Left lung (tissue), 10 donors: Measurements from ENCODE around the gene EFCAB8. TPM values are rescaled to one million over a fixed set of nuclear protein-coding genes. Genes with fewer than 3 reads are reported as not detected.

Source experiments
- ATAC-seq: fragments of 200-7000 bp; cut with Tn5 transposase; one replicate; pipeline ENCODE4 v1.9.1; 2020; ENCODE audit warnings: moderate library complexity
- DNase-seq, 4 donors: peaks; one replicate each; pipeline ENCODE4 v3.0.0-alpha.2; 2013 to 2020
- H3K27ac ChIP-seq, 2 donors: fragments of 200-600 bp; sonication (generic) in 1 of 2; one replicate each; pipeline versions ENCODE4 v1.5.0 to v1.8.0; 2020 to 2021
- H3K27me3 ChIP-seq, 2 donors: fragments of 200-600 bp; sonication (generic) in 1 of 2; one replicate each; pipeline versions ENCODE4 v1.5.0 to v1.8.0; 2020 to 2021
- H3K36me3 ChIP-seq, 2 donors: fragments of 200-600 bp; sonication (generic) in 1 of 2; one replicate each; pipeline versions ENCODE4 v1.5.0 to v1.8.0; 2020 to 2021
- H3K4me1 ChIP-seq, 2 donors: fragments of 200-600 bp; one replicate each; pipeline ENCODE4 v1.8.0; 2021
- H3K4me3 ChIP-seq, 2 donors: fragments of 200-600 bp; sonication (generic) in 1 of 2; one replicate each; pipeline versions ENCODE4 v1.5.0 to v1.8.0; 2020 to 2021; ENCODE audit warnings: mild to moderate bottlenecking in 1 of 2
- H3K9me3 ChIP-seq, 2 donors: fragments of 200-600 bp; sonication (generic) in 1 of 2; one replicate each; pipeline versions ENCODE4 v1.5.0 to v1.8.0; 2020 to 2021
- CTCF ChIP-seq, 2 donors: fragments of 200-600 bp; sonication (generic) in 1 of 2; IDR thresholded peaks; one replicate each; pipeline versions ENCODE4 v1.5.0 to v1.8.0; 2021; ENCODE audit warnings: antibody characterized with exemption in 2 of 2
- intact Hi-C, 2 donors: fragments of 100-400 bp; cut with DNase I; formaldehyde crosslinking; loops; one replicate each; pipeline versions ENCODE4 v1.11.2 to v1.14.2; 2022
- polyA plus RNA-seq, 6 donors: library from polyadenylated mRNA; unstranded; fragments of 120-200 nt; gene quantifications; one replicate each; pipeline ENCODE4 v1.2.1, GENCODE V29; 2013; ENCODE audit not compliant: insufficient read length in 6 of 6
- total RNA-seq, 2 donors: library from RNA; stranded (reverse); fragmentation: NEBNext Ultra II Directional; extraction: Animal tissue kit (Norgen Biotek cat#: 25700); gene quantifications; one replicate each; pipeline ENCODE4 v1.2.1, GENCODE V29; 2021
- donor health status: DM: no; HTN: yes; CAD: no.
- donor health status: DM: no; HTN: no; CAD: no.

The EFCAB8 gene
- total and polyA plus RNA-seq, 8 donors: 0.07 to 1.0 (median 0.15) TPM; not detected in 1

GRCh38 chr20:32914031-32914430 is 55.3 kb downstream of the EFCAB8 start:
- H3K9me3 ChIP-seq: peaks cover 5 to 22% of the 10 kb centered on the region in 2 donors
- H3K36me3 ChIP-seq: no peaks in the 10 kb centered on the region
- H3K4me1 ChIP-seq: no peaks in the 10 kb centered on the region
- H3K27ac ChIP-seq: no peak overlapping the region
- no peak for DNase-seq
- H3K27me3 ChIP-seq: no peaks in the 10 kb centered on the region
- intact Hi-C loops: no loop called here
- ATAC-seq: no peak
- no peak overlapping the region for H3K4me3 ChIP-seq
- TF ChIP-seq CTCF (IDR thresholded peaks at IDR 0.05): no peak

- DNase-seq (no peak), ATAC-seq (no peak)
- TF ChIP-seq CTCF (IDR thresholded peaks at IDR 0.05): no peak
- Histone ChIP-seq H3K9me3 (peaks cover 5 to 22% of the 10 kb centered on the region in 2 donors), H3K27ac (no peak overlapping the region), H3K4me1 (no peaks in the 10 kb centered on the region), H3K27me3 (no peaks in the 10 kb centered on the region), H3K36me3 (no peaks in the 10 kb centered on the region), H3K4me3 (no peak overlapping the region)
- intact Hi-C loops: no loop called here
These were observed 58.6 kb downstream of the EFCAB8 start for GRCh38 chr20:32917191-32917950.

GRCh38 chr20:32918296-32918695 is 59.6 kb downstream of the EFCAB8 start:
- DNase-seq (no peak), ATAC-seq (no peak)
- peaks cover 5 to 22% of the 10 kb centered on the region in 2 donors for H3K9me3 ChIP-seq
- H3K36me3 ChIP-seq: no peaks in the 10 kb centered on the region
- H3K4me3 ChIP-seq: no peak overlapping the region
- H3K27me3 ChIP-seq: no peaks in the 10 kb centered on the region
- intact Hi-C loops: no loop called here
- no peak overlapping the region for H3K27ac ChIP-seq
- H3K4me1 ChIP-seq: no peaks in the 10 kb centered on the region
- TF ChIP-seq CTCF (IDR thresholded peaks at IDR 0.05): no peak

GRCh38 chr20:32918751-32919150 is 60.0 kb downstream of the EFCAB8 start:
- Histone ChIP-seq H3K27me3 (no peaks in the 10 kb centered on the region), H3K9me3 (peaks cover 5 to 22% of the 10 kb centered on the region in 2 donors), H3K4me3 (no peak overlapping the region), H3K36me3 (no peaks in the 10 kb centered on the region), H3K4me1 (no peaks in the 10 kb centered on the region), H3K27ac (no peak overlapping the region)
- DNase-seq (no peak), ATAC-seq (no peak)
- TF ChIP-seq CTCF (IDR thresholded peaks at IDR 0.05): no peak
- intact Hi-C loops: no loop called here

- Histone ChIP-seq H3K9me3 (peaks cover 5 to 17% of the 10 kb centered on the region in 2 donors), H3K27me3 (no peaks in the 10 kb centered on the region), H3K36me3 (no peaks in the 10 kb centered on the region), H3K4me3 (no peak overlapping the region), H3K4me1 (no peaks in the 10 kb centered on the region), H3K27ac (no peak overlapping the region)
- TF ChIP-seq CTCF (IDR thresholded peaks at IDR 0.05): no peak
- DNase-seq (no peak), ATAC-seq (no peak)
- intact Hi-C loops: no loop called here
These were observed 61.3 kb downstream of the EFCAB8 start for GRCh38 chr20:32920066-32920465.
